Testis (tissue), 3 donors: ENCODE results near the gene ASB8. TPM values are rescaled to one million over a fixed set of nuclear protein-coding genes. Genes with fewer than 3 reads are reported as not detected.
"Not testable (repeated sequence)": the region's sequence is repeated elsewhere in the genome, so short reads cannot be mapped to it uniquely, and the experiment has no call there.

Experiments
- DNase-seq: peaks from one replicate; pipeline ENCODE4 v3.0.0-alpha.2; 2019
- H3K27ac ChIP-seq, 2 donors: fragments of 200-600 bp; sonication (generic); one replicate each; pipeline ENCODE4 v1.5.1; 2019
- H3K27me3 ChIP-seq: fragments of 200-600 bp; sonication (generic); one replicate; pipeline ENCODE4 v1.5.1; 2019
- H3K36me3 ChIP-seq: fragments of 200-600 bp; sonication (generic); one replicate; pipeline ENCODE4 v1.5.1; 2017; ENCODE audit warnings: low read depth; ENCODE audit errors: missing control alignments
- H3K4me1 ChIP-seq: fragments of 200-600 bp; sonication (generic); one replicate; pipeline ENCODE4 v1.5.1; 2019
- H3K4me3 ChIP-seq, 2 donors: fragments of 200-600 bp; sonication (generic); one replicate each; pipeline ENCODE4 v1.5.1; 2017 to 2019
- H3K9me3 ChIP-seq: fragments of 200-600 bp; sonication (generic); one replicate; pipeline ENCODE4 v1.5.1; 2017
- POLR2A ChIP-seq: fragments of 450-650 bp; IDR thresholded peaks from one replicate; pipeline ENCODE4 v1.6.1; 2017; ENCODE audit warnings: antibody characterized with exemption, mild to moderate bottlenecking, moderate library complexity
- WGBS, 2 donors: methylation state at CpG; one replicate each; pipeline ENCODE4 v1.1.5; 2018; 5-methylcytosine and 5-hydroxymethylcytosine counted together
- intact Hi-C: fragments of 100-400 bp; cut with DNase I; formaldehyde crosslinking; loops from one replicate; pipeline ENCODE4 v1.15.1; 2023; ENCODE audit warnings: low total_unique reads
- polyA plus RNA-seq: library from polyadenylated mRNA; stranded (reverse); fragments of 350-450 nt; fragmentation: Illumina TruSeq; extraction: RNeasy Lipid Tissue Mini Kit (QIAGEN cat#74804); gene quantifications from one replicate; pipeline ENCODE4 v1.2.3, GENCODE V29; 2014; ENCODE audit warnings: low read depth, low replicate concordance; ENCODE audit not compliant: insufficient read depth
- total RNA-seq, 2 donors: library from RNA; depleted of rRNA; stranded (reverse); fragments of >200 nt; gene quantifications; one replicate each; pipeline ENCODE4 v1.2.3, GENCODE V29; 2016
- TF ChIP-seq, protein P1 (sequence below), 3 experiments: fragments of 450-650 bp in 2 of 3; fragments of 200-600 bp in 1 of 3; sonication (generic) in 1 of 3; IDR thresholded peaks; one replicate each; pipeline ENCODE4 v1.5.1; 2016 to 2019; ENCODE audit warnings: antibody characterized with exemption in 3 of 3, mild to moderate bottlenecking in 2 of 3, moderate library complexity in 1 of 3

The ASB8 gene
- total and polyA plus RNA-seq, 3 donors from 2014 or later, result 34.7 to 55.4 (median 46.8) TPM

DNA sequence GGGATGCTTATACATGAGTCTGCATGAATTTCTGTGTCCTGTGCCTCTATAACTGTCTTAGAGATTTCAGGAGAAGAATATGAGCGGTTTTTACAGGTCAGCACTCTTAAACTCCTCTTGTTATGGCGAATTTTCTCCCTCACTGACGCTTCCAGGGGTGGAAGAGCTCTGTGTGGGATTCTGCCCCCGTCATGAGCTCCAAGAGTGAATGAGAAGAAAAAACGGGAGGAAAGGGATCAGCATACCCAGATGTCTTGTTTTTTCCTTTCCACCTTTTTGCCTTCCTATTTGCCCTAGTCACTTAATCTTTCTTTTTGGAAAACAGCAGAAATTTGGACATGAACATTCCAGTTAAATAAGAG, 37.5 kb downstream of the ASB8 start:
- peaks cover 9% of the 10 kb centered on the region for H3K4me1 ChIP-seq
- H3K27me3 ChIP-seq, result no peaks in the 10 kb centered on the region
- H3K36me3 ChIP-seq, result no peaks in the 10 kb centered on the region
- 1 to 2% methylated on average over 5 of the region's 5 CpGs for WGBS, 2 donors
- peak overlapping the region; percentile 61 to 83 for H3K4me3 ChIP-seq
- intact Hi-C loops, result no loop called here
- H3K9me3 ChIP-seq, result no peaks in the 10 kb centered on the region
- H3K27ac ChIP-seq, result peak overlapping the region; percentile 59 to 73
- DNase-seq, result no peak
- TF ChIP-seq, protein P1, sequence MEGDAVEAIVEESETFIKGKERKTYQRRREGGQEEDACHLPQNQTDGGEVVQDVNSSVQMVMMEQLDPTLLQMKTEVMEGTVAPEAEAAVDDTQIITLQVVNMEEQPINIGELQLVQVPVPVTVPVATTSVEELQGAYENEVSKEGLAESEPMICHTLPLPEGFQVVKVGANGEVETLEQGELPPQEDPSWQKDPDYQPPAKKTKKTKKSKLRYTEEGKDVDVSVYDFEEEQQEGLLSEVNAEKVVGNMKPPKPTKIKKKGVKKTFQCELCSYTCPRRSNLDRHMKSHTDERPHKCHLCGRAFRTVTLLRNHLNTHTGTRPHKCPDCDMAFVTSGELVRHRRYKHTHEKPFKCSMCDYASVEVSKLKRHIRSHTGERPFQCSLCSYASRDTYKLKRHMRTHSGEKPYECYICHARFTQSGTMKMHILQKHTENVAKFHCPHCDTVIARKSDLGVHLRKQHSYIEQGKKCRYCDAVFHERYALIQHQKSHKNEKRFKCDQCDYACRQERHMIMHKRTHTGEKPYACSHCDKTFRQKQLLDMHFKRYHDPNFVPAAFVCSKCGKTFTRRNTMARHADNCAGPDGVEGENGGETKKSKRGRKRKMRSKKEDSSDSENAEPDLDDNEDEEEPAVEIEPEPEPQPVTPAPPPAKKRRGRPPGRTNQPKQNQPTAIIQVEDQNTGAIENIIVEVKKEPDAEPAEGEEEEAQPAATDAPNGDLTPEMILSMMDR (IDR thresholded peaks at IDR 0.05), result no peak
- no peak for TF ChIP-seq POLR2A

DNA sequence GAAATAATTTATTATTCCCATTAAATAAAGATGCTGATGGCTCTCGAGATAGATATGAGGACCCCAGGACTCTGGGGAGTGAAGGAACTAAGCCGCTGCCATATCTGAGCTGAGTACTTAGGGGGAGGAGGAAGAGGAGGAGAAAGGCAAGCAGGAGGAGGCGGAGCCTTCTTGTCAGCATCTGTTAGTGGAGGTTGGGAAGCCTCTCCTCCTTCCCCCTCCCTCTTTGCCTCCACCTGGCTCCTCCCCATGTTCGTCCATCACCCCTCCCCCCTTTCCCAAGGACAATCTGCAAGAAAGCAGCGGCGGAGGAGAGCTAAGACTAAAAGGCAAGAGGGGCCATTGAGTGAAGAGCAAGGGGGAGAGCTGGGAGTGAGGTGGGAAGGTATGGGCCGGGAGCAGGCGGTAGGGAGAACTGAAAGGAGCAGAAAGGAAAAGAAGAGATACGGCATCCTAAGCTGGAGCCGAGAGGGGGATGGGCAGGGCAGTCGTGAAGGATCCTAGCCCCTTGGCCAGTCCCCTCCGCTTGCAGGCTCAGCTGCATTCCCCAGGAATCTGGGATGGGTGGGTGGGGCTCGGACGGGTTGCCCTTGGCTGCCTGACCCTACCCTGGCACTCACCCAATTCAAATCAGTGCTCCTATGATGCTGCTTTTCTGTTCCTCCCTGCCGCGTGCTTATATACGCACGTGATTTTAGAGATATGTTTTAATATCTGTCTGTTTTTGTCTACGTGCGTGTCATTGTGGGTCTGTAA, 38.1 kb downstream of the ASB8 start, which contains the start of gene PFKM:
Gene PFKM (plus strand): TSS at position 287 of the 756 bp plus-strand sequence. CDS start 3,411 bp downstream, outside the sequence.
- Histone ChIP-seq H3K9me3 (no peaks in the 10 kb centered on the region), H3K4me1 (peaks cover 9% of the 10 kb centered on the region), H3K4me3 (peak within 1 kb of the TSS; percentile 61 to 83), H3K36me3 (no peaks in the 10 kb centered on the region), H3K27me3 (no peaks in the 10 kb centered on the region), H3K27ac (peak within 1 kb of the TSS; percentile 59 to 73)
- intact Hi-C loops, result no loop called here
- 1% methylated on average over 20 of the region's 20 CpGs for WGBS, 2 donors
- DNase-seq, result peak; percentile 94
- no peak for TF ChIP-seq POLR2A
- TF ChIP-seq, protein P1 (IDR thresholded peaks at IDR 0.05), result no peak

DNA sequence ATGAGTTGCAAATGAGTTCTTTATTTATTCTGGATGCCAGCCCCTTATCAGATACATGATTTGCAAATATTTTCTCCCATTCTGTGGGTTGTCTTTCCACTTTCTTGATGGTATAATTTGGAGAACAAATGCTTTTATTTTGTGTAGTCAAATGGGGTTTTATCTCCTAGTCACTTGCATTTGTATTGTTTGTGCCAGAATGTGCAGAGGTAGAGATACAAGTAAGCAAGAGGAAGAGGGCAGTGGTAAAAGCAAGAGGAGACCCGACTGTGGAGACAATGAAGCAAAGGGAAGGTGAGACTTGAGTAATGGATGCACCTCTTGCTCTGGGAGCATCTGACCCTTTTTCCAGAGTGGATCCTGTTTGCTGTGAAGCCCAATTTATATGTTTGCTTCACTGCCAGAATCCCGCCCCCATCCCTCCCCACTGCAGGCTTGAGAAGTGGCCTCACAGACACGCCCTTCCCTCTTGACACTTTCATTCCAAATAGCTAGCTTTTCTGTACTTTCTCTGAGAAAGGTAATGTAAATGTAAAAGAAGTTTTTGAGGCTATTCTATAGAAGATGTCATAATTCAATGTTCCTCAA, 38.9 kb downstream of the ASB8 start:
- H3K4me3 ChIP-seq, result peak overlapping the region in 1 of 2 donors; percentile 83
- TF ChIP-seq POLR2A, result no peak
- intact Hi-C loops, result no loop called here
- DNase-seq, result no peak
- peak overlapping the region; percentile 59 to 73 for H3K27ac ChIP-seq
- peaks cover 9% of the 10 kb centered on the region for H3K4me1 ChIP-seq
- no peaks in the 10 kb centered on the region for H3K36me3 ChIP-seq
- WGBS, 2 donors, result 21 to 33% methylated on average over 3 of the region's 3 CpGs
- no peaks in the 10 kb centered on the region for H3K9me3 ChIP-seq
- H3K27me3 ChIP-seq, result no peaks in the 10 kb centered on the region

DNA sequence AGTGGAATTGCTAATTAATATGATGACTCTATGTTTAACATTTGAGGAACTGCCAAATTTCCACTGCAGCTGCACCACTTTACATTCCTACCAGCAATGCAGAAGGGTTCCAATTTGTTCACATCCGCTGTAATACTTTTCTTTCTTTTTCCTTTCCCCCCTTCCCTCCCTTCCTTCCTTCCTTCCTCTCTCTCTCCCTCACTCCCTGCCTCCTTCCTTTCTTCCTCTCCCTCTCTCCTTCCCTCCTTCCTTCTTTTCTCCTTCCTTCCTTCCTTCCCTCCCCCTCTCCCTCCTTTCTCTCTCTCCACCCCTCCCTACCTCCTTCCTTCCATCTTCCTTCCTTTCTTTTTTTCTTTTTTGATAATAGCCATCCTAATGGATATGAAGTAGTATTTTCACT, 41.4 kb downstream of the ASB8 start:
- 91 to 96% methylated on average over 1 of the region's 1 CpG for WGBS, 2 donors
- Histone ChIP-seq H3K27me3 (no peaks in the 10 kb centered on the region), H3K9me3 (no peaks in the 10 kb centered on the region), H3K36me3 (no peaks in the 10 kb centered on the region), H3K4me3 (no peak overlapping the region), H3K27ac (no peak overlapping the region), H3K4me1 (peaks cover 9% of the 10 kb centered on the region)
- DNase-seq, result no peak
- intact Hi-C loops, result no loop called here
- TF ChIP-seq, protein P1 (IDR thresholded peaks at IDR 0.05), result no peak
- TF ChIP-seq POLR2A, result no peak

DNA sequence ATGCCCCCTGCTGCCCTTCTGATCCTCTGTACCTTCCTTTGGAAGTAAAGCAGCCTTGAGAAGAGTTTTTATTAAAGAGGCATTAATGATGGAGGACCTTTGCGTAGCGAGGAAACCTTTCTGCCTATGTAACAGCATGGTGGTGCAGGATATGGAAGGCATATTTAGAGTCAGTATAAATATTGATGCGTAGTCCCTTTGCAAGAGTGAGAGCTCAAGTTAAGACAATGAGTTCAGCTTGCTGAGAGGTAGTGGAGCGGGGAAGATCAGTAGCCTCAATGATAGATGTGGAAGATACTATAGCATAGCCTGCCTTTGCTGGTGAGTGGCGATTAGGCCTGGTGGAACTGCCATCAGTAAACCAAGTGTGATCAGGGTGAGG, 46.0 kb downstream of the ASB8 start:
- intact Hi-C loops, DNase-seq, H3K36me3 ChIP-seq, H3K27me3 ChIP-seq, H3K27ac ChIP-seq, H3K4me1 ChIP-seq, H3K9me3 ChIP-seq, H3K4me3 ChIP-seq: not testable (repeated sequence)
- WGBS, 2 donors, result 95% methylated on average over 5 of the region's 5 CpGs
